Germinal center (tissue), 1 donor: ENCODE results near the gene PTPRD.
"Not testable (repeated sequence)": the region's sequence is repeated elsewhere in the genome, so short reads cannot be mapped to it uniquely, and the experiment has no call there.

Source experiments
- DNase-seq: peaks from one replicate; pipeline ENCODE4 v3.0.0; 2012; ENCODE audit warnings: mixed read lengths, low spot score

The PTPRD gene

DNA sequence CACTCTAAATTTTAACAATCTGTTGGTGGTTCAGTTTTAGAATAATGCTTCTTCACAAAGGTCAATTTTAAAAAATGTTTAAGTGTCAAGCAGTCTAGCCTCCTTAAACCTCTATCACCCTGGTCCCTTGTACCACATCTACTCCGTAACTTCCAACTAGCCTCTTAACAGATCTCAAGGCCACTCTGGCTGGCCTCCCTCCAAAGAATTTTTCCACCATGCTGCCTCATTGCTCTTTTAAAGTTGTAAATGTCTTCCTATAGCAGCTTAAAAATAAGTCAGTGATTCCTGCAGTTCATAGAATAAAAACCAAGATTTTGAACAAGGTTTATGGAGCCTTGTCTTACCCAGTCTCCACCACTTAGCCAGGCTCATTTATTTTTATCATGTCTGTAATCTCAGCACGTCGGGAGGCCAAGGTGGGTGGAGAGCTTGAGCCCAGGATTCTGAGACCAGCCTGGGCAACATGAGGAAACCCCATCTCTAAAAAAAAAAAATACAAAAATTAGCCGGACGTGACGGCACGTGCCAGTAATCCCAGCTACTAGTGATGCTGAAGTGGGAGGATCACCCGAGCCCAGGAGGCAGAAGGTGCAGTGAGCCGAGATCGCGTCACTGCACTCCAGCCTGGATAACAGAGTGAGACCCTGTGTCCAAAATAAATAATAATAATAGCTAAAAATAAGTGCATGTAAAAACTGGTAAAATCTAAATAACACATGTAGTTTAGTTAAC lies 1888.4 kb downstream of the PTPRD start:
- DNase-seq, result no peak

DNA sequence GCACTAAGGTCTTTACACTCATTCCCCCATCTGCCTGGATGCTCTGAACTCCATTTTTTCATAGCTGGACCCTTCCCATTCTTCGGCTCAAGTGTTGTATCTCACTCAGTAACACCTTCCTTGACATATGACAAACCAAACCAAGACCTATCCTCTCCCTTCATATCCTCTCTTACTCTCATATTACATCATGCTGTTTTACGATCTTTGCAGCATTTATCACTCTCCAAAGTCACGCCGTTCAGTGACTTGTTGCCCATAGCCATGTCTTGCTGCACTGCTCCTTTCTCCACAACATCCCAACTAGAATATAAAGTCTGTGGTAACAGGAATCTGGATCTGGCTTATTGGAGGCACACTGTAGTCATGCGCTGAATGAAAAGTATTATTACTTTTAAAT lies 1889.6 kb downstream of the PTPRD start:
- no peak for DNase-seq

DNA sequence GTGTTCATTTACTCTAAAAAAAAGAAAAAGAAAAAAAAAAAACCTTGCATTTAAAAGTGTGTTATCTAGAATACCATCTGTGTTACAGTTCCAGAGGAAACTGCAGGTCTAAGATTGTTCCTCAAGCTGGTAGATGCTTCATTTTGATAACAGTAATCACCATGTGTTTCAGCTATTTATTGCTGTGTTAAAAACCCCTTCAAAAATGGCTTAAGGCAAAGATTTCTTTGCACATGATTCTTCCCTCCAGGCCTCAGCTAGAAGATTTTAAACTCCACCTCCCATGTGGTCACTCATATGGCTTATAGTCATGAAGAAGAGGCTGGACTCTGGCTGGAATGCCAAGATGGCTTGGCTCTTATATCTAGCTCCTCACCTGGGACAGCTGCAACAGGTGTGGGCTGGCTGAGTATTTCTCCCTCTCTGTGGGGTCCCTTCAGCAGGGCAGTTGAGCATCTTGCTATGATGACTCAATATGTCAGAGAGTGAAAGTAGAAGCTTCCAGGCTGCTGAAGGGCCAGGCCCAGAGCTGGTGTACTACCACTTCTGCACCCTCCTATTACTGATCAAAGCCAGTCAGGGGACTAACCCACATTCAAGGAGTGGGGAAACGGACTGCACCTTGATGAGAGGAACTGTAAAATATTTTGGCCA lies 1892.8 kb downstream of the PTPRD start:
- DNase-seq, result no peak

DNA sequence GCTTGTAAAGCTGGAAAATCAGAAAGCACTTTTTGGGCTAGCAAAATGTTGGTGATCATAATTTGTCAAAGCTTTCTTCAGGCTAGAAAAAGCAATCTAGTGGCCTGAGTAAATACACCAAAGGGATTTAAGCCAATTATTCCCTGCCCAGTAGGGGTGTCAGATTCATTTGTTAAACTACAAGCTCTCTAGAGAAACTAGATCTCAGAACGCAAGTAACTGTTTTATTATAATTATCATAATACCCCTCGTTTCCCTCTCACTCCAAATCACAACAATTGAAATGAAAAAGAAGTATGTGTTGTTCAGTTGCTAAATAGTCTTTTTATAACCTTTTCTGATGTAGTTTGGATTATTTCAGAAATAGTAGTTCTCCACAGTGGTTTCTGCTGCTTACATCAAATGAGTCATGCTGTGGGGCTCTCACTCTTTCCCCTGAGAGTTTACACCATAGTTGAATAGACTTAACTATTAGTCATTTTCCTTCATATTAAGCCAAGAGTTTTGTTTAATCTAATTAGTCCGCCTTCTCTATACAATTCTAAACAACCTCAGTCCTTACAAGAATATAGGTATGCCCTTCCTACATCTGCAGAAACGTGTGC lies 1894.6 kb downstream of the PTPRD start:
- no peak for DNase-seq

DNA sequence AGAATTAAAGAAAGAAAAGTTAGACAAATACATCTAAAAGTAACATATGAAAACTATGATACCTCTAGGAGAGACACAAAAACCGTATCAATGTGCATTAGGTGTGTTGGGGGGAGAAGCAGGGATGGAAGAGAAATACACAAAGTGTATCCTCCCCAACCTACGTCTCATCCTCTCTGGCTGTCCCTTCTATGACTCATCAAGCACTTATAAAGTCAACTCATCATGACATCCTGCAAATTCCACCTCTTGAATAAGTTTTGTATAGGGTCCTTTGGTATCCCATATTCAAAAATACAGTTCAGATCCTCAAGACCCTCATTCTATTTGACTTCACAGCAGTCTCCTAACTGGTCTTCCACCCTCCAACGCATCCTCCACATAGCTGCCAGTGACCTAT lies 1895.7 kb downstream of the PTPRD start:
- no peak for DNase-seq

DNA sequence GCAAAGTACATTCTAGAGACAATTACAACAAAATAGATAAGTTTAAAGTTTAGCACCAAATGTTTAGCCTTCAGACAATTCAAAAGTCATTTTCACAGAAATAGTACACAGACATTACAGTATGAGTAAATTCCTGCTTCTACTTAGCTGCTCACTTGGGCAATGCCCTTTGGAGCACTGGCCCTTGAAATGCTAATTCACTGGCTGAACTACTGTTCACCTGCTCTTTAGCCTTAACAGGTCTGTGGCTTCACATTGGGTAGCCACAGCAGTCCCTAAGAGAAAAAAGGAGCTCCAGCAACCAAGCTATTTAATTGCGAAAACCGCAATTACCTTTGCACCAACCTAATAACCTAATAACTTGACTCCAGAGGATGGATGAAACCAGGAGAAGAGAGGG lies 1897.0 kb downstream of the PTPRD start:
- no peak for DNase-seq

DNA sequence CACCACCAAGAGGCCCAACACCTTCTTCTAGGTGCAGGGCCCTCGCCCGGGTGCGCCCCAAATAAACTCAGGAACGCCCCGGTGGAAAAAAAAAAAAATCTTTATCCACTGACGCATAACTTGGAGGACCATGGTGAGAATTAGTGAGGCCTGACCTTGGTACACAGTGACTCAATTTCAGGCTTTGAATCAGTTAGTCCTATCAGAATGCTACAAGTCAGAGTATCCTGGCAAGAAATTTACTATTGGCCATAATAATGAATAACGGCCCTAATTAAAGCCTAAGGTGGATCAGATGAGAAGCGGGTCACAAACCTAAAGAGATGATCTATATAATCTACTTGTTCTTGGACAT lies 1899.0 kb downstream of the PTPRD start:
- no peak for DNase-seq

DNA sequence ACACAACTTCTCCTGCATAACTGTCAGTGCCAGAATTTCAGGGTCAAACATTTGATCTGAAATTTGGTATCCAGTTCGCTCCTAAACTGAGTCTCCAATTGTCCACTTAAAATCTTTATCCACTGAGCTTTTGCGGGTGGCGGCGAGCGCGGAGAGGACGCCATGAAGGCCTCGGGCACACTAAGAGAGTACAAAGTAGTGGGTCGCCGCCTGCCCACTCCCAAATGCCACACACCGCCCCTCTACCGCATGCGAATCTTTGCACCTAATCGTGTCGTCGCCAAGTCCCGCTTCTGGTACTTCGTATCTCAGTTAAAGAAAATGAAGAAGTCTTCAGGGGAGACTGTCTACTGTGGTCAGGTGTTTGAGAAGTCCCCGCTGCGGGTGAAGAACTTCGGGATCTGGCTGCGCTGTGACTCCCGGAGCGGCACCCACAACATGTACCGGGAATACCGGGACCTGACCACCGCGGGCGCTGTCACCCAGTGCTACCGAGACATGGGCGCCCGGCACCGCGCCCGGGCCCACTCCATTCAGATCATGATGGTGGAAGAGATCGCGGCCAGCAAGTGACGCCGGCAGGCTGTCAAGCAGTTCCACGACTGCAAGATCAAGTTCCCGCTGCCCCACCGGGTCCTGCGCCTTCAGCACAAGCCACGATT lies 1899.5 kb downstream of the PTPRD start:
- DNase-seq, result no peak

DNA sequence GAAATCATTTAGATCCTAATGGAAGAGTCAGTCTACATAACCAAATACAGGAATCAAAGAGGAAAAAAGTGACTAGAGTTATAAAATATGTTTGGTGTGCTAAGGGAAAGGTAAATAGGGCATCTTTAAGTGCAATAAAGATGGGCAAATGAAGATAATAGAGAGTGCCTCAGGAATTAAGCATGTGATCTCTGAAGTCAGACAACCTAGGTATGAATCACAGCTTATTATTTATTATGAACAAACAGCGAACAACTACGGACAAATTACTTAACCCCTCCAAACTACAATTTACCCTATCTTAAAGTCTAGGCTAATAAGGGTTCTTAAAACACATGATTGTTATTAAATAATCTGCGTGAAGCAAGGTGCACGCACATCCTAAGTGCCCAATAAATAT lies 1903.1 kb downstream of the PTPRD start:
- no peak for DNase-seq

DNA sequence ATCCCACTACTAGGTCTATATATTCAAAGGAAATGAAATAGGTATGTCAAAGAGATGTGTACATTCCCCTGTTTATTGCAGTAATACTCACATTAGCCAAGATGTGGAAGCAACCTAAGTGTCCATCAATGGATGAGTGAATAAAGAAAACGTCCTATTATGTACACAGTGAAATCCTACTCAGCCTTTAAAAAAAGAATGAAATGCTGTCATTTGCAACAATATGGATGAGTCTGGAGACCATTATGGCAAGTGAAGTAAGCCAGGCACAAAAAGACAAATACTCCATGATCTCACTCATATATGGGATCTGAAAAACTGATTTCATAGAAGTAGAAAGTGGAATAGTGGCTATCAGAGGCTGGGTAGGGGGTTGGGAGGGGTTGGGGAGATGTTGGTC lies 1904.1 kb downstream of the PTPRD start:
- no peak for DNase-seq

DNA sequence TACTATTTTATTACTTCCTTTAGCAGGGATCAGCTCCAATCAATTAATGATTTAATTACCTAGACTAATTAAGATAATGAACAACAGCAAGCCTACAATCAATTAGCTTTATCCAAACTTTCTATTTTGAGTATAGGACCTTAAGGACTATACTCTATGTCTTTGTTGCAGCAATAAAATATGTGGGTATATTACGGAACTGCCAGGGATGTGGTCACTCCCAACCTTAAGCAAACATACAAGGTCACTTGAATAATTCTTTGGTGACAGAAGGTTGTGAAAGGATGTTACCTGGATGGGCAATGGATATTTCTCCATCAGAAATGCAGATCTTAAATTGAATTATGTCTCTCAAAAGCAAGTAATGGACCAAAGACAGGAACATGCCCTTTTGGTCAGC lies 1905.8 kb downstream of the PTPRD start:
- DNase-seq, result no peak

DNA sequence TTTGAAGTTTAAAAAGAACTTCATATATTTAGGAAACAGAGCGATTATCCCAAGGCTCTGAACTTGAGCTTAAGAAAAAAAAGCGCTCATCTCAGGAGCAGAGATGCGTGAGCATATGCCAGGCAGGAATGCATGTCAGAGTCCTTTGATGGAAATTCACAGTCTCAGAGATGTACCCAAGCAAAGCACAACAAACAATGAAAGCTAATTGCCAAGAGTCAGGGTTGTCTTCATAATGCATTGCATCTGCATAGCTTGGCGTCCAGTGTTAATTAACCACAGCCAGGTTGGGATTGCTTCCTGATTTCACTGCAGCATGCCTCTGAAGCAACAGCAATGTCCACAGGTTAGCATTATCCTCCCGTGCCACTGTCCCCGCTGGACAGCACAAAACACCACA lies 1906.3 kb downstream of the PTPRD start:
- DNase-seq, result no peak

DNA sequence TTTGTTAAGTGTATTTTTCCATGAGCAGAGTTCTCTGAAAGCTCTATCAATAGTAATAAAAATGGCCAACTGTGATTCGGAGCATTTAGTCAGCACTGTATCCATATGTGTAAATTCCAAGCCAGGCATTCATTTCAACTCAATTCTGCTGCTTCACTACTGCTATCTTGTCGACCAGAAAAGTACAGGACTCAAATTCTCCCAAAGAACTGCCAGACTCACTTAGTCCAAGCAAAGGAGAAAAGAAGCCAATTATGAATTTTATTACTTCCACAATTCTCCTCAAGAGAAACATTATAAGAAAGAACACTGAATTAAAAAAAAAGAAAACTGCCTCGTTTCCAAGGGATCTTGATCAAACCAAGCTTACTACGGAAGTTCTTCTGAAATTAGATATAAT lies 1906.9 kb downstream of the PTPRD start:
- DNase-seq, result no peak

DNA sequence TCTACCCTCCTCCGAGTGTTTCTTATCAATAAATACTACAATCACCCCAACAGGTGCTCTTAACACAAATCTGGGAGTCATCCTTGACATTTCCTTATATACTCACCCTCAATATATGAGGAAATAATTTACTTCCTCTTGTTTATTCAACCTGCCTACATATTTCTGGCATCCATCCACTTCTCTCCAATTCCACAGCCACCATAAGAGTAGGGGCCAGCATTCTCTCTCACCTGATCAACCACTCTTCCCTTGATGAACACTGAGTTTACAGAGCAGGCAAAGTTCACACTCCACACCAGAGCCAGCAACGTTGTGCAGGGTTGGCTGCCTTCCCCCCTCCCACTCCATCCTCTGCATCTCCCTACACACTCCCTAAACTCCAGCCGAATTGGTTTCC lies 1908.9 kb downstream of the PTPRD start:
- DNase-seq, result no peak

DNA sequence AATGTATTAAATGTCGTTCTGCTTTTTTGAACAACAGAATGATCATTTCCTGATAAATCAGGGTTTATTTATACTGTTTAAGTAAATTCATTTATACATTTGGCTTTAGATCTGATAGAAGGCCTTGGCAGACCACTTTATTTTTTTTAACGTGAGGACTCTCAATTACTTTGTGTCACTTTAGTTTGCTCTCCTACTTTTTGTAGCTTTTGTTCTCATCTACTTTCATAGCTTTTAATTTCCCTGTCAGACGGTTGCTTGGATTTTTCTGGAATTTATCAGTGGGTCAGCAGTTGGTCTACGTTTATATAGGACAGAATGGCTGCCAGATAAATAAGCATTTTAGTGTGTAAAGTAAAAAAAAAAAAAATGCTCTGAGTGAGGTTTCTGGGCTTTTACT lies 1910.9 kb downstream of the PTPRD start:
- no peak for DNase-seq

DNA sequence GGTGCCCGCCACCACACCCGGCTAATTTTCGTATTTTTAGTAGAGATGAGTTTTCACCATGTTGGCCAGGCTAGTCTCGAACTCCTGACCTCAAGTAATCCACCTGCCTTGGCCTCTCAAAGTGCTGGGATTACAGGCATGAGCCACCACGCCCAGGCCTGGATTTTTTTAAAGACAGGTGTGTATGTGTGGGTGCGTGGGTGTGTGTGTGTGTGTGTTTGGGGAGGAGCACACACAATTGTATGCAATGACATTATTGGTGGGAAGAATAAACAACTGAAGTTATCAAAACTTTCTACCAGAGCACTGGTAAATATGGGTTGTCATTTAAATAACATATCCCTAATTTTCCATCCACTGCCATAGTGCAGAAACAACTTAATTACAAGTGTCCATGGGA lies 1915.2 kb downstream of the PTPRD start:
- DNase-seq, result not testable (repeated sequence)

DNA sequence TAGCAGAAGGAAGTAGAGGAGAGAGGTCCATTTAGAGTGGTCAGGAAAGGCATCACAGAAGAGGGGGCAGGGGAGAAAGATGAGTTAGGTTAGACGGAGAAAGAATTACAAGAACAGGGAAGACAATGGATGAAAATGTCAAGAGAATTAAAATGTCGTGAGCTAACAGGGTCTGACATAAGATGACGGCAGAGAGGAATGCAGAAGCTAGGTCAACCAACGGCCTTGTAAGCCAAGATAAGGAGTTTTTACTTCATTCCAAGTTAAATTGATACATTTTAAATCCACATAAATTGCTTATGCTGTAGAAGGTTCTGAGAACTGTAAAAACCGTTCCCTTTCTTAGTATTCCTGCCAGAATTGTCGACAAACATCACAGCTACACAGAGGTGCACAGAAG lies 1916.3 kb downstream of the PTPRD start:
- DNase-seq, result no peak

DNA sequence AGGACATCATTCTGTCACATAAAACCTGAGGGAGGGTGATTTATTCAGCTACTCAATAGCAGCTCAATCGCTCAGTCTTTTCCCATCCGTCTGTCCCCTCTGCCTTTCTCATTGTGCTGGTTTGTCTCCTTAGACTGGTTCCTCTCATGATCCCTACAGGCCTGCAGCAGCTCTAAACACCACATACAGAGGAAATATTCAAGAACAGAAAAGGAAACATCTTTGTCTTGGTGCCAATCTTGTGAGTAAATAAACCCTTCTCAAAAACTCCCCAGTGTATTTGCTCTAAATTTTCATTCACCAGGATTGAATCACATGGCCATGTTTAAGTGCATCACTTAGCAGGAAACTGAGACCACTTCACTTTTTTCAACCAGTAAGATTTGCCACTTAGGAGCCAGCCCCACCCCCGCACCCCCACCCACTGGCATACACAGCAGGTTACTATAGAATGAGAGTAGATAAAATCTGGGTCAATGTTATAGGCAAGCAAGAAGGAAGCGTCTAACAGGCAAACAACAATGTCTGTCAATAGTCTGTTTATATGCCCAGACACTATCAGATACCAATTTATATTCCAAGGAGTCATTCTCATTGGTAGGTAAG lies 1917.7 kb downstream of the PTPRD start:
- DNase-seq, result no peak

DNA sequence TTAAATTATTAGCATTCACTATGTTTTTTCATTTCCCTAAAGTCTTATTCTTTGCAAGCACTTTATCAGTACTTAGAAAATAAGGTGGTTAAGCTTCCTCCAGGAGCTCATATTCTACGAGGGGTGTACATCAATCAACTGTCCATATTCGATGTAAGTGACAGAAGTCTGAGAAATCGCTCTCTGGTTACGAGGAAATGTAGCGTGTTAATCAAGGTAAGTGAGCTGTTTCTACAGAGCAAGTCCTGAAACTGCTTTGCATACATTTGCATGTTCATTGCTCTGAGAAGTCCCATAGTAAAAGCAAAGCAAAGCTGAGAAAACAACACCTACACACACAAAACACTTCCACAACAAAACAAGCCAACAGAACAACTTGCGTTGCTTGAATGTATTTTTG lies 1919.3 kb downstream of the PTPRD start:
- no peak for DNase-seq

DNA sequence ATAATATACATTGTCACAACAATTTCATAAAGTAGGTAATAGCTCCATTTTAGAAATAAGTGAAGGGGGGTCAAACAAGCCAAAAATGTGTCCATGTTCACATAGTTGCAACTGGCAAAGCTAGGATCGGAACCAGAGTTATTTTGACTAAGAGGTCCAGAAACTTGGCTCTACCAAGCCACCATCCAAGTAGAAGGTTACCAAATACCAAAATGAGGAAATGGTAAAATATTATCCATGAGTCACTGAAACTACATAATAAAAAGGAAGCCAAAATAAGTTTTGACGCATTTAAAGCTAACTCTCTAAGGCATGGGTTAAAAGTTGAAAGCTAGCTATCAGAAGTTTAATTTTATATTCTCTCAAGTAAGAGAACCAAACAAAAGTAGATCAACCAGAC lies 1926.3 kb downstream of the PTPRD start:
- DNase-seq, result no peak

DNA sequence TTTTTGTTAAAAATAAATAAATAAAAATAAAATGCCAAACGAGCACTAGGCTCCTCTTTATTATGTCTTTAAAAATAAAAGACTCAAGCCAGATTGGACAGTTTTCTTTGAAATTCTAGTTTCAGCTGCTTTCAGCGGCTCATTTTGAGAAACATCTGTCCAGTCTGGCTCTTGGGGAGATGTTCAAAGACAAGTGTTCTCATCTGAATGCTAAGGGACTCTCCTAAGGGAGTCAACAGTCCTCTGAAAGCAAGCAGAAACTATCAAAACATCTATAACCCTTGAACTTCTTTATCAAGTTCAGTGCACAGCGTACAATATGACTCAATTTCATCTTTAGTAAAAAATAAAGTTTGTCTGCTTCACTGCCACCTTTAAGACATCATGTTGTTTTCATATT lies 1927.0 kb downstream of the PTPRD start:
- no peak for DNase-seq

DNA sequence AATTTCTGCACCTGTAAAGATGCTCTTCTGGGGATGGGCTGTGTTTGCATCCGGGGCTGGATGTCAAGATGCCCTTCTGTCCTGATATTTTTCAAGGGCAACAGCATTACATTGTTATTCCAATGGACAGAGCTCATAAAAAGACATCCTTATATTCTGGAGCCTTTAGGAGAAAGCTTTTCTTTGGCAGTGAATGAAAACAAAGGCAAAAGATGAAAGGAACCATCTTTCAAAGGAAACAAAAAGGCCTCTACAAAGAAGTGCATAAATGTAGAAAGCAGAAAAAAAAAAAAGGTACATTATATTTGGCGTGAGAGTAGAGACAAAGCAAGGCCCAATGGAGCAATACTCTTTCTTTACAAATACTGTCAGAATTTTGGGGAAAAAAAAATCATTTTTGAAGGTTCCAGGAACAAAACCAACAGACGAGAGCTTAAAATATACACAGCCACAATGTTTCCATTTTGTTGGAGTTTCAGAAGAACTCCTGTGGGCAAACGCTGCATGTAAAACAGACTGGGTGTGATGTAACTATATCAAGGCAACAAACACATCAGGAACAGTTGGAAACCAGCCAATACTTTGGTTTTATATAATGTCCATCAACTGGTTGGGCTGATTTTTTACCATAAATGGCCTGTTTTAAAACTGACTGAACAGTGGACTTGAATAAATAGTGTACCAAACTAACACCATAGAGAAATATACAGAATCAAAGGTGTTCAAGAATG lies 1927.7 kb downstream of the PTPRD start:
- DNase-seq, result no peak
